SH-SY5Y (cell line): ENCODE measurements around the gene MMP11.

Experiments used
- GATA2 ChIP-seq: IDR thresholded peaks from 2 replicates; pipeline ENCODE4 v1.6.1; 2011; ENCODE audit warnings: mild to moderate bottlenecking, low read depth, low read length
- GATA3 ChIP-seq: IDR thresholded peaks from 2 replicates; pipeline ENCODE4 v1.6.1; 2011; ENCODE audit warnings: low read depth, mild to moderate bottlenecking, low read length, moderate library complexity

DNA sequence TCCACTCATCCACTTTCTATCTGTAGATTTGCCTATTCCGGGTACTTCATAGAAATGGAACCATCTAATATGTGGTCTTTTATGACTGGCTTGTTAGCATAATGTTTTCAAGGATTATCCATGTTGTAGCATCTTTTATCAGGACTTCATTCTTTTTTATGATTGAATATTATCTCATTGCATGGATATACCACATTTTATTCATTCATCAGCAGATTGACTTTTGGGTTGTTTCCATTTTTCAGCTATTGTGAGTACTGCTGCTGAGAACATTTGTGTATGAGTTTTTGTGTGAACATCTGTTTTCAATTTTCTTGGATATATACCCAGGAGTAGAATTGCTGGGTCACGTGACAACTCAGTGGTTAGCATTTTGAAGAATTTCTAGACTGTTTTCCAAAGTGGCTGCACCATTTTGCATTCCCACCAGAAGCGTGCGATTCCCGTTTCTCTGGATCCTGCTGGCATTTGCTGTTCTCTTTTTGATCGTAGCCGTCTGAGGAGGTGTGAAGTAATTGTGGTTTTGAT is 57.3 kb downstream of the MMP11 start:
- TF ChIP-seq GATA2 (no peak), GATA3 (no peak)
